H1 (cell line): Measurements from ENCODE around the gene CCDC40. TPM values are rescaled to one million over a fixed set of nuclear protein-coding genes. Genes with fewer than 3 reads are reported as not detected.

ENCODE experiments used
- CTCF ChIA-PET: fragments of 300-600 bp; sonication (Branson Sonifier 250); formaldehyde crosslinking; loops from one replicate; lab custom pipeline; 2021; ENCODE audit not compliant: partially characterized antibody; lab: Charles Lee
- POLR2A ChIA-PET: fragments of 300-600 bp; sonication (Branson Sonifier 250); formaldehyde crosslinking; loops from one replicate; lab custom pipeline; 2021; ENCODE audit warnings: inconsistent platforms; ENCODE audit not compliant: partially characterized antibody; lab: Charles Lee
- DNase-seq, 2 experiments: peaks; one replicate each; pipeline versions ENCODE4 v3.0.0 to v3.0.0-alpha.2; 2010 to 2022; ENCODE audit warnings: low spot score in 2 of 2, low read depth in 1 of 2, mixed read lengths in 1 of 2
- FAIRE-seq: peaks from 2 replicates; lab custom pipeline; 2011; peaks lifted over from hg19 to GRCh38; lab: Jason Lieb, UNC
- H2AFZ ChIP-seq: 2 replicates; pipeline ENCODE4 v1.8.1; 2012; ENCODE audit warnings: low read length, inconsistent platforms
- H2AK5ac ChIP-seq: 2 replicates; pipeline ENCODE4 v1.6.1; 2013; ENCODE audit warnings: low read depth, low read length
- H2BK120ac ChIP-seq: replicated peaks from 2 replicates; pipeline ENCODE3; 2013; ENCODE audit warnings: low read depth, low read length, inconsistent platforms
- H2BK12ac ChIP-seq: 2 replicates; pipeline ENCODE4 v1.6.1; 2013; ENCODE audit warnings: low read depth, low read length
- H2BK15ac ChIP-seq: 2 replicates; pipeline ENCODE4 v1.6.1; 2013; ENCODE audit warnings: low read length
- H2BK20ac ChIP-seq: 2 replicates; pipeline ENCODE4 v1.6.1; 2013; ENCODE audit warnings: low read length
- H2BK5ac ChIP-seq: 2 replicates; pipeline ENCODE4 v1.6.1; 2013; ENCODE audit warnings: low read depth, low read length
- H3K14ac ChIP-seq: 2 replicates; pipeline ENCODE4 v1.6.1; 2013; ENCODE audit warnings: inconsistent platforms; ENCODE audit not compliant: insufficient read length
- H3K18ac ChIP-seq: 2 replicates; pipeline ENCODE4 v1.6.1; 2013; ENCODE audit warnings: low read length; ENCODE audit errors: extremely low read depth
- H3K23ac ChIP-seq: 2 replicates; pipeline ENCODE4 v1.6.1; 2013; ENCODE audit warnings: inconsistent platforms; ENCODE audit not compliant: insufficient read length
- H3K23me2 ChIP-seq: 2 replicates; pipeline ENCODE4 v1.6.1; 2013; ENCODE audit warnings: low read depth, low read length
- H3K27ac ChIP-seq: 2 replicates; pipeline ENCODE4 v1.6.1; 2011; ENCODE audit warnings: low read depth, low read length, inconsistent platforms
- H3K27me3 ChIP-seq, 4 experiments: replicated peaks in 1 of 4; 1 replicate in 1 of 4; 2 replicates in 3 of 4; pipeline versions ENCODE4 v1.6.1 to v1.8.1; 2011 to 2013; ENCODE audit warnings: low read length in 3 of 4, mild to moderate bottlenecking in 3 of 4, inconsistent platforms in 2 of 4, mixed read lengths in 2 of 4, moderate library complexity in 1 of 4; ENCODE audit not compliant: control insufficient read depth in 3 of 4, insufficient read depth in 3 of 4; ENCODE audit errors: extremely low read depth in 1 of 4
- H3K36me3 ChIP-seq, 4 experiments: 2 replicates each; pipeline versions ENCODE4 v1.6.1 to v1.8.1; 2011 to 2013; ENCODE audit warnings: mild to moderate bottlenecking in 4 of 4, low read length in 3 of 4, moderate library complexity in 2 of 4, control low read depth in 1 of 4, inconsistent platforms in 1 of 4; ENCODE audit not compliant: insufficient read depth in 4 of 4, control insufficient read depth in 2 of 4
- H3K4ac ChIP-seq: replicated peaks from 2 replicates; pipeline ENCODE3; 2013; ENCODE audit warnings: low read length, low read depth, mixed read lengths, inconsistent platforms; ENCODE audit not compliant: insufficient read length
- H3K4me1 ChIP-seq, 4 experiments: replicated peaks in 1 of 4; 1 replicate in 1 of 4; 2 replicates in 3 of 4; pipeline versions ENCODE4 v1.6.1 to v1.8.1; 2011 to 2013; ENCODE audit warnings: low read length in 3 of 4, inconsistent platforms in 2 of 4, mixed read lengths in 1 of 4; ENCODE audit not compliant: insufficient read depth in 4 of 4, control insufficient read depth in 3 of 4
- H3K4me2 ChIP-seq, 2 experiments: 2 replicates each; pipeline versions ENCODE4 v1.6.1 to v1.8.1; 2011 to 2013; ENCODE audit warnings: low read depth in 2 of 2, low read length in 2 of 2, control low read depth in 1 of 2, inconsistent platforms in 1 of 2, mild to moderate bottlenecking in 1 of 2; ENCODE audit not compliant: insufficient read depth in 1 of 2
- H3K4me3 ChIP-seq, 4 experiments: fragments of 200-600, 300-600 bp in 1 of 4; sonication (generic), shearing (Covaris generic), sonication (Bioruptor Twin) in 1 of 4; 2 replicates each; pipeline versions ENCODE4 v1.5.1 to v1.8.1; 2011 to 2016; ENCODE audit warnings: low read length in 4 of 4, low read depth in 3 of 4, control low read depth in 2 of 4, inconsistent platforms in 2 of 4, mild to moderate bottlenecking in 2 of 4, mixed read lengths in 1 of 4, moderate library complexity in 1 of 4; ENCODE audit not compliant: insufficient read depth in 2 of 4; ENCODE audit errors: extremely low read depth in 1 of 4
- H3K56ac ChIP-seq: replicated peaks from 2 replicates; pipeline ENCODE3; 2013; ENCODE audit warnings: low read depth, mild to moderate bottlenecking, mixed read lengths, low read length, inconsistent platforms; ENCODE audit not compliant: insufficient read length
- H3K79me1 ChIP-seq: 2 replicates; pipeline ENCODE4 v1.6.1; 2013; ENCODE audit warnings: low read depth, low read length, control low read depth
- H3K79me2 ChIP-seq, 2 experiments: 2 replicates each; pipeline versions ENCODE4 v1.6.1 to v1.8.1; 2012 to 2013; ENCODE audit warnings: low read length in 2 of 2, mild to moderate bottlenecking in 2 of 2, inconsistent platforms in 1 of 2; ENCODE audit not compliant: insufficient read depth in 2 of 2, control insufficient read depth in 1 of 2
- H3K9ac ChIP-seq, 4 experiments: replicated peaks in 1 of 4; 1 replicate in 1 of 4; 2 replicates in 3 of 4; pipeline versions ENCODE4 v1.6.1 to v1.8.1; 2011 to 2013; ENCODE audit warnings: low read depth in 3 of 4, low read length in 3 of 4, control low read depth in 2 of 4, mild to moderate bottlenecking in 2 of 4, moderate library complexity in 2 of 4, inconsistent platforms in 1 of 4; ENCODE audit errors: extremely low read depth in 1 of 4
- H3K9me3 ChIP-seq, 2 experiments: 2 replicates each; pipeline versions ENCODE4 v1.6.1 to v1.8.1; 2012 to 2013; ENCODE audit warnings: mild to moderate bottlenecking in 2 of 2, moderate library complexity in 2 of 2, control low read depth in 1 of 2, inconsistent platforms in 1 of 2, low read depth in 1 of 2, low read length in 1 of 2, mixed read lengths in 1 of 2; ENCODE audit not compliant: insufficient read depth in 2 of 2
- H4K20me1 ChIP-seq, 2 experiments: replicated peaks in 1 of 2; 2 replicates each; pipeline versions ENCODE3 to v1.8.1; 2011 to 2013; ENCODE audit warnings: inconsistent platforms in 2 of 2, low read length in 2 of 2, mild to moderate bottlenecking in 1 of 2; ENCODE audit not compliant: insufficient read depth in 2 of 2, control insufficient read depth in 1 of 2
- H4K5ac ChIP-seq: 2 replicates; pipeline ENCODE4 v1.6.1; 2013; ENCODE audit warnings: low read length, low read depth, mixed read lengths, inconsistent platforms; ENCODE audit not compliant: insufficient read length
- H4K8ac ChIP-seq: 2 replicates; pipeline ENCODE4 v1.8.0; 2013; ENCODE audit warnings: mild to moderate bottlenecking, moderate library complexity, low read length, inconsistent platforms; ENCODE audit not compliant: insufficient read depth; ENCODE audit errors: extremely low read depth
- H4K91ac ChIP-seq: replicated peaks from 2 replicates; pipeline ENCODE3; 2013; ENCODE audit warnings: low read length, mixed read lengths, inconsistent platforms; ENCODE audit not compliant: insufficient read length
- CBX5 ChIP-seq: fragments of 300-800, 300-1000 bp; sonication (generic); IDR thresholded peaks from 2 replicates; pipeline ENCODE4 v1.7.1; 2016; ENCODE audit warnings: antibody characterized with exemption, low read length, low read depth
- CTBP2 ChIP-seq: IDR thresholded peaks from 2 replicates; pipeline ENCODE4 v1.7.0; 2011; ENCODE audit warnings: borderline replicate concordance, mild to moderate bottlenecking, moderate library complexity, mixed read lengths, low read length; ENCODE audit not compliant: insufficient read depth, insufficient read length
- HDAC6 ChIP-seq: IDR thresholded peaks from one replicate; pipeline ENCODE4 v1.7.1; 2012; ENCODE audit warnings: low read depth, mild to moderate bottlenecking, inconsistent platforms, low read length, moderate library complexity
- RAD21 ChIP-seq, 2 experiments: IDR thresholded peaks in 1 of 2; conservative IDR thresholded peaks in 1 of 2; 2 replicates each; pipeline ENCODE4 v1.6.1; 2011; ENCODE audit warnings: low read depth in 2 of 2, low read length in 2 of 2, improper control_type of control experiment in 1 of 2, inconsistent platforms in 1 of 2, mild to moderate bottlenecking in 1 of 2, moderate library complexity in 1 of 2
- SIX5 ChIP-seq: IDR thresholded peaks from 2 replicates; pipeline ENCODE4 v1.6.1; 2011; ENCODE audit warnings: mild to moderate bottlenecking, low read depth, low read length
- TAF1 ChIP-seq: IDR thresholded peaks from 2 replicates; pipeline ENCODE4 v1.6.1; 2011; ENCODE audit warnings: mild to moderate bottlenecking, low read depth, low read length
- TCF12 ChIP-seq: IDR thresholded peaks from 2 replicates; pipeline ENCODE4 v1.6.1; 2011; ENCODE audit warnings: low read depth, mild to moderate bottlenecking, low read length
- WGBS, 2 experiments: shearing (Covaris generic) in 1 of 2; methylation state at CpG; one replicate each; pipeline versions ENCODE4 v1.1.6 to v1.1.7; 2013 to 2015; ENCODE audit warnings: low lambda C conversion rate in 2 of 2, mixed read lengths in 2 of 2, inconsistent platforms in 1 of 2, low coverage in 1 of 2, missing lambda C conversion rate in 1 of 2; ENCODE audit not compliant: insufficient replicate concordance in 2 of 2, insufficient coverage in 1 of 2, insufficient read length in 1 of 2; ENCODE audit errors: extremely low coverage in 1 of 2, missing lambda C conversion rate in 1 of 2; 5-methylcytosine and 5-hydroxymethylcytosine counted together
- polyA plus RNA-seq, 7 experiments: library from polyadenylated mRNA; depleted of rRNA in 3 of 7; stranded (reverse) in 5 of 7; unstranded in 2 of 7; fragments of >200 nt in 5 of 7; fragments of 200-250 nt in 2 of 7; gene quantifications; 1 replicate in 5 of 7; 2 replicates in 1 of 7; 4 replicates in 1 of 7; pipeline versions ENCODE4 v1.2.1 to v1.2.3, GENCODE V29; 2011 to 2013; ENCODE audit warnings: missing spikeins in 2 of 7, mixed read lengths in 2 of 7
- total RNA-seq: library from RNA; stranded (reverse); fragmentation: NEBNext Ultra II Directional; extraction: Animal tissue kit (Norgen Biotek cat#: 25700); gene quantifications from 2 replicates; pipeline ENCODE4 v1.2.1, GENCODE V29; 2021

CCDC40 gene
- total and polyA plus RNA-seq, 2 of the 8 experiments (the other 6 are each of a cell fraction or from before 2014, with no cell fraction given), result 4.1 to 11.5 TPM

GRCh38 chr17:80008848-80009247, 27.6 kb upstream of the CCDC40 start:
- Histone ChIP-seq H3K79me2 (peaks cover 0 to 14% of the 10 kb centered on the region in 2 experiments; a peak in 1 of 4 replicates), H4K20me1 (peaks cover 10 to 23% of the 10 kb centered on the region in 2 experiments), H3K4me3 (no peak overlapping the region), H2BK15ac (no peak overlapping the region), H3K79me1 (peaks cover 4% of the 10 kb centered on the region; the same call in 1 of the 2 replicates), H3K9ac (no peak overlapping the region), H3K23ac (no peak overlapping the region), H3K4ac (no peak overlapping the region), H3K4me2 (no peak overlapping the region), H4K91ac (no peak overlapping the region), H2BK120ac (no peak overlapping the region), H2BK20ac (no peak overlapping the region), H3K4me1 (peaks cover 0 to 8% (median 3%) of the 10 kb centered on the region in 4 experiments; a peak in 5 of 7 replicates), H3K9me3 (no peaks in the 10 kb centered on the region), H3K27me3 (no peaks in the 10 kb centered on the region), H3K56ac (no peak overlapping the region), H3K36me3 (peaks cover 0 to 20% (median 13%) of the 10 kb centered on the region in 4 experiments; a peak in 4 of 8 replicates), H3K23me2 (no peaks in the 10 kb centered on the region), H3K18ac (no peak overlapping the region), H2AK5ac (no peak overlapping the region), H4K8ac (peak overlapping the region; percentile 36; the same call in 1 of the 2 replicates), H2BK12ac (no peak overlapping the region), H3K14ac (no peak overlapping the region)
- 92% methylated on average over 18 of the region's 18 CpGs; no CpG with 5 or more reads in 1 of the 2 experiments for WGBS, 2 experiments
- FAIRE-seq (no peak), DNase-seq (no peak)
- ChIA-PET POLR2A (interaction anchor here (0.6 to 4.5 kb wide), 10 partner anchors 8 to 93 kb away, joined by 3 to 34 read pairs (median 4); partner anchors contain the start of gene GAA), CTCF (interaction anchor here (0.6 to 10.2 kb wide), 35 partner anchors 8 to 825 kb away, joined by 3 to 110 read pairs (median 4); no protein-coding TSS in a partner anchor)
- no peak for TF ChIP-seq SIX5
- TF ChIP-seq TAF1, result no peak
- TF ChIP-seq HDAC6, result no peak
- no peak for TF ChIP-seq TCF12
- TF ChIP-seq CTBP2, result no peak
- TF ChIP-seq CBX5, result no peak
- no peak for TF ChIP-seq RAD21 (IDR thresholded peaks at IDR 0.05 in 1 of 2, conservative IDR thresholded peaks at IDR 0.05 in 1 of 2; ENCODE audit: low read depth in 2 of 2, low read length in 2 of 2)
- TF ChIP-seq, all 59 proteins: peak for 0
- Histone ChIP-seq H2AFZ (no peak overlapping the region), H3K27ac (no peak overlapping the region), H4K5ac (no peak overlapping the region), H2BK5ac (0 out of 2 replicates have a peak overlapping the region, but pooled peaks have one; percentile 45)
